Activated CD4-positive, alpha-beta T cell treated with anti-CD3 and anti-CD28 coated beads, Interleukin-2, amount 50 U/mL, for 4 hours (primary cell): ENCODE results near the gene AIMP1.
"Not testable (repeated sequence)": the region's sequence is repeated elsewhere in the genome, so short reads cannot be mapped to it uniquely, and the experiment has no call there.

Source experiments
- DNase-seq, 2 experiments: peaks; one replicate each; pipeline ENCODE4 v3.0.0-alpha.2; 2020

The AIMP1 gene

GRCh38 chr4:106312997-106313522 is 3.3 kb upstream of the AIMP1 start:
- no peak for DNase-seq

DNA sequence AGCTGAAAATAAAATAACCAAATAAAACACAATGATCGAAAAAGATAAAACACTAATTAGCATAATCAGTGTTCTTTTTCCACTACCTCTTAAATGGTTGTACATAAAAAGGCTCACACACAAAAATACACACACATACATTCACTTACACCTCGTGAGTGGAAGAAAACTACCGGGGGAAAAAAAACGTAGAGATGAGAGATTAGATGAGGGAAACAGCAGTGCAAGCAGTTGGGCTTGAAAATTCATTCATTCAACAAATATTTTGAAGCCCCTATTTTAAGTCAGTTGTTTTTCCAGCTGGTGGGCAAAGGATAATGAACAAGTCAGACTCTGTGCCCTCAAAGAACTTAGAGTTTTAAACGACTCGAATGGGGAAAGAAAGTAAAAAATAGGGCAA is 1.4 kb upstream of the AIMP1 start:
- no peak for DNase-seq

DNA sequence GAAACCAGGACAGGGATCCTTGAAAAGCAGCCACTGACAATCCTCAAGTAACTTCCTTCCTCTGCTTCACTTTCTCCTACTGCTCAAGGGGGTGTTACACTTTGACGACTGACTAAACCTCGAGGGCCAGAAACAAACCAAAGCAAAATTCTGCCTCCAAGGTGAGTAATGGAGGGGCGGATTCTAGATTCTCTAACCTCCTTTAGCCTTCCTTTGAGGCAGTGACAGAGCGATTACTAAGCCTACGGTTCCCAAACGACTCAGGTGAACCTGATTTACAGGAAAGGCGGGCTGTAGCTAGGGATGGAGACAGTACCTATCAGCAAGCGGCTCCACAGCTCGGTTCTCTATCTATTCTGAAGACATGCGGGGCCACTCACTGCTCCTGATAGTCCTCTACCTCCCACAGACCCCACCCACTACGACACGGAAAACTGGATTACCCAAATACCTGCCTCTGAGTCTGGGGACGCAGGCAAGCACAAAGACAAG is 828 bp upstream of the AIMP1 start:
- DNase-seq: peak; percentile 47 to 54

- no peak for DNase-seq
Observed at GRCh38 chr4:106316773-106317409, 541 bp downstream of the AIMP1 start.

DNA sequence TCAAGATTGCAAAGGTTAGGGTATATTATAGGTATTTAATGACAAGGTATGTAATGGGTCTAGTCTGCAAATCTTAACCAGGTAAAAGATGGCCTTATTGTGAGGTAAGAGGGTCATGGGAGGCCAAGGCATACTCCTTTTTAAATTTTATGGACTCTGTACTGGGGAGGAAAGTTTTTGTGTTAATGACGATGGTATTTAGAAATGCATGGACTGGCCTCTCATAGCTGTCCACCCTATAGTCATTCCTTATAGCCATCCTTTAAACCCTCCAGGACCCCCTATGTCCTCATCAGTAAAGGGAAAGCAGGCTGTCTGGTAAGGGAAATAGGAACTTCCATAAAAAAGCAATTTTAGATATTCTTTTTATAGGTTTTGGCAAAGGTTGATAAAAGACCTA is 1.5 kb downstream of the AIMP1 start:
- no peak for DNase-seq

DNA sequence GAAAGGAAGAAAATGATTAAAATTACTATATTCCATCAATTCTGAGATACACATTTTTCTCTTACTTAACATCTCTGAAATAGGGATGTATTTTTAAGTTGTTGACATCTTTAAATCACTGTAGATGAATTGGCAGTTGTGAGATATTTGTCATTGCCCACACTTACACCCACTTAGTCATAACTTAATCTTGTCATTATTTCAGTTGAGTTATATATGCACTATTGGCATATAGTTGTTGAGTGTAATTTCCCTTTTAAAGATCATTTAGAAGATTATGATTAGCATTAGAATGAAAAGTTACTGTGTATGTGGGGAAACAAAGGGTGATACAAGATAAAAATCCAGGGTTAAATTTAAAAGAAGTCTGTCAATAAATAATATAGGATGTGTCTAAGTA is 2.2 kb downstream of the AIMP1 start:
- DNase-seq: no peak

- no peak for DNase-seq
Observed at GRCh38 chr4:106320235-106320634, 3.9 kb downstream of the AIMP1 start.

- not testable (repeated sequence) for DNase-seq
Observed at GRCh38 chr4:106321168-106321567, 4.8 kb downstream of the AIMP1 start.

GRCh38 chr4:106321814-106322213 is 5.5 kb downstream of the AIMP1 start:
- DNase-seq: not testable (repeated sequence)

DNA sequence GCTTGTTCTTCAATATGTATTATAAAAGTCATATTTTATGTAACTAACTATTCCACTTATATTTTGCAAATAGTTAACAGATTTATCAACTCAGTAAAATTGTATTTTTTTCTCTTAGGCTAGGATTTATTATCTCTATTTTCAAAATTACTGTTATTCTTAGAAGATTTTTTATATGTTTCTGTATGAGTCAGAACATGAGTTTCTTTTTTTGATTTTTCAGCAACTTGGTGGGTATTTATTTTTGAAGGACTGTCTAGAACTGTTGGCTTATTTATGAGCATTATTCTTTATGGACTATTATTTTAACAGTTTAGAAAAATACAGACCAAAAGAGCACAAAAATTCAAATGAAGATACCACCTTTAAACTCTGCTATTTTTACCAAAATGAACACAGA is 6.8 kb downstream of the AIMP1 start:
- DNase-seq: no peak

GRCh38 chr4:106325800-106326199 is 9.4 kb downstream of the AIMP1 start:
- no peak for DNase-seq

DNA sequence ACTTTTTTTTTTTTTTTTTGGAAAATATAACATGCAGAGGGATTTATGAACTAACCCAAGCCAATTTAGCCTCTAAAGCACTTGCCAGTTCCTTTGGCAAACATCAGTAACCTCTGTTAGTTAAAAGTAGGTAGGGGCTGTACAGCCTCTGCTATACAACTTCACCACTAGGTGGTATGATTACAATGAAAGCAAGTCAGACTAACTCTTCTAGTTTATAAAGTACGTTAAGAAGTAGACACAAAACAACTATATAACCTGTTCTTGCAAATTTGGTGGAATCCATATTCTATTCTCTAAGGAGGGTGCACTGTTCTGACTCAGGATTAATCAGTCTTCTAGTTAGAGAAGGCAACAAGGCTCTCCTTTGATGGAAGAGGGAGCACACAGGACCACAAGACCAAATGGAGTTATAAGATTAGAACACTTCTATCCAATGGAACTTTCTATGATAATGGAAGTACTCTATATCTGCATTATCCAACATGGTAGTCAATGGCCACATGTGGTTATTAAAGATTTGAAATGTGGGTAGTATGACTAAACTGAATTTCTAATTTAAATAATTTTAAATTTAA is 12.8 kb downstream of the AIMP1 start:
- no peak for DNase-seq

- no peak for DNase-seq
Observed at GRCh38 chr4:106333186-106333585, 16.8 kb downstream of the AIMP1 start.

GRCh38 chr4:106334741-106335470 is 18.6 kb downstream of the AIMP1 start:
- no peak for DNase-seq

DNA sequence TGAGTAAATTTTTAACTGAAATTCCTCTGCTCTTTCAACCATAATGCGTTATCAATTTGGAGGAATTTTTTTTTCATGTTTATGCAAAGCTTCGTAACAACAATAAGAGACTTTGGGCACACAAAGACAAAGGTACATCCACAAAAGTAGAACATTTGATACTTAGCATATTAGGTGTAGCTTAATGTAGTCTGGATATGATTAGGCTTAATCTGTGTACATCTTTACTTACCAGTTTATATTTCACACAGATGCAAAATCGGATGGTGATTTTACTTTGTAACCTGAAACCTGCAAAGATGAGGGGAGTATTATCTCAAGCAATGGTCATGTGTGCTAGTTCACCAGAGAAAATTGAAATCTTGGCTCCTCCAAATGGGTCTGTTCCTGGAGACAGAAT is 20.3 kb downstream of the AIMP1 start:
- no peak for DNase-seq

- no peak for DNase-seq
Observed at GRCh38 chr4:106337916-106338315, 21.6 kb downstream of the AIMP1 start.

DNA sequence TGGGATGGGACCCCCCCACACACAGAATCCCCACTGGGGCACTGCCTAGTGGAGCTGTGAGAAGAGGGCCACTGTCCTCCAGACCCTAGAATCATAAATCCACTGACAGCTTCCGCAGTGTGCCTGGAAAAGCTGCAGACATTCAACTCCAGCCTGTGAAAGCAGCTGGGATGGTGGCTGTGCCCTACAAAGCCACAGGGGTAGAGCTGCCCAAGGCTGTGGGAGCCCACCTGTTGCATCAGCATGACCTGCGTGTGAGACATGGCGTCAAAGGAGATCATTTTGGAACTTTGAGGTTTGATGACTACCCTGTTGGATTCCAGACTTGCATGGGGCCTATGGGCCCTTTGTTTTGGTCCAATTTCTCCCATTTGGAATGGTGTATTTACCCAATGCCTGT is 22.3 kb downstream of the AIMP1 start:
- no peak for DNase-seq

- no peak for DNase-seq
Observed at GRCh38 chr4:106339431-106339830, 23.1 kb downstream of the AIMP1 start.

DNA sequence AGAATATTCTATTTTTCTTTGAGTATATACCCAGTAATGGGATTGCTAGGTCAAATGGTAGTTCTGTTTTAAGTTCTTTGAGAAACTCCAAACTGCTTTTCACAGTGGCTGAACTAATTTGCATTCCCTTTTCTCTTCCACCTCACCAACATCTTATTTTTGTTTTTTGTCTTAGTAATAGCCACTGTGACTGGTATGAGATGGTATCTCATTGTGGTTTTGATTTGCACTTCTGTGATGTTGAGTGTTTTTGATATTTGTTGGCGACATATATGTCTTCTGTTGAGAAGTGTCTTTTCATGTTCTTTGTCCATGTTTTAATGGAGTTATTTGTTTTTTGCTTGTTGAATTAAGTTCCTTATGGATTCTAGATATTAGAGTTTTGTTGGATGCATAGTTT is 24.4 kb downstream of the AIMP1 start:
- no peak for DNase-seq

DNA sequence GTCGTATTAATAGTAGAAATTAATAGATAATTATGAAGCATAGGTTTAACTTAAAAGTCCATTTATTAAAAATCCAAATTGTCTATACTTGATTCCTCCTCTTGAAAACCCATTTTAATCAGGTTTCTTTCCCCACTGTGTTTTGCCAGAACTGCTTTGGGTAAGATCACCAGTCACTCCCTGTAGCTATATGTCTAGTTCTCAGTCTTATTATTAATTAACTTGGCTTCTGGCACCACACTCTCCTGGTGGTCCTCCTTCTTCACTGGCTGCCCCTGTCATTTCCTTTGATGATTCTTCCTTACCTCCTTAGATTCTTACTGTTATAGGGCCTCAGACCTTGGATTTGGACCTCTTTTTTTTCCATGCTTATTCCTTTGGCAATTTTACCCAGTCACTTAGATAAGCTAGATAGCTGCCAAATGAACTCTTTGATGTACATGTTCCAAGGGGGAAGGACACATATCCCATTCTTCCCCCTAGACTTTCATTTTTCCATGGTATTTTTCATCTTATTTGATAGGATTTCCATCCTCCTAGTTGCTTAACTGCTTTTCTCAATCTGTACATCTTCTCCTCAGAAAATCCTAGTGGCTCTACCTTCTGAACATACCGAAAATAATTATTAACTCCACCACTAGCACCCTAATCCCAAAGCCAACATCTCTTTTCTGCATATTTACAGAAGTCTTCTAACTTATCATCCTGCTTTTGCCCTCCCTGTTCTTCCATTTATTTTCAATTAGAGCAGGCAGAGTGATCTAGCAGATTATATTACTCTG is 27.7 kb downstream of the AIMP1 start:
- DNase-seq: no peak

- DNase-seq: no peak
Observed at GRCh38 chr4:106344647-106344970, 28.3 kb downstream of the AIMP1 start.

DNA sequence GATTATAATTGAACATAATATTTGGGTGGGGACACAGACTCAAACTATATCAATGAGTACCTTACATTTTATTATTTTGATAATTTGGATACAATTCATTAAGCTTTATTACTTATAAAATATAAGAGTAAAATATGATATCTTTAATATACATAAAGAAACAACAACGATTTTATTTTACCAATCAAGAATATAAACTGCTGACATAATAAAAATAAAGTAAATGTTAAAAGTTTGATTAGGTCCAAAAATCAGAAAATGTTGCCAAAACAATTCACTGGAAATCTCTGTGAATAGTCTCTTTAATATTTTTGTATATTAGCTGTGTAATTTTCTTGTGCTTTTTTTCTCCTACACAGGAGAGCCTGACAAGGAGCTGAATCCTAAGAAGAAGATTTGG is 30.8 kb downstream of the AIMP1 start:
- DNase-seq: no peak

DNA sequence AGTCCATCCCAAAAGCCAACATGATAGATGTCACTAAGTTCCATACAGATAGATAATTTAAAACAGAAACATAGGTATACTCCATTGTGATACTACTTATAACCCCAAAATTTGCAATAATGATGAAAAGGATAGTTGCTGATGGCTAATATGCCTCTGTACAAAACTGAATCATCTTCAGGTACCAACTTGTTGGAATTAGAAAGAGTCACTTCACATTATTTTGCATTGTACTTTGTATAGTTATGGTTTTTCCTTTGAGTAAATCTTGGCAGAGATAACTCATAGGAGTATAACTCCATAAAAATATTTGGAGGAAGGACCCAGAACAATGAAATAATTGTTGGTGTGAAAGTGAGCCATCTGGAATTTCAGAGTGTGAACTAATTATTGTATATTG is 34.7 kb downstream of the AIMP1 start:
- DNase-seq: no peak
